Middle frontal gyrus (tissue), 1 donor: ENCODE results near the gene KLHDC7B.

Experiments used
- DNase-seq: peaks from one replicate; pipeline ENCODE4 v3.0.0-alpha.2; 2015; ENCODE audit warnings: low spot score; ENCODE audit errors: extremely low spot score

Gene KLHDC7B

DNA sequence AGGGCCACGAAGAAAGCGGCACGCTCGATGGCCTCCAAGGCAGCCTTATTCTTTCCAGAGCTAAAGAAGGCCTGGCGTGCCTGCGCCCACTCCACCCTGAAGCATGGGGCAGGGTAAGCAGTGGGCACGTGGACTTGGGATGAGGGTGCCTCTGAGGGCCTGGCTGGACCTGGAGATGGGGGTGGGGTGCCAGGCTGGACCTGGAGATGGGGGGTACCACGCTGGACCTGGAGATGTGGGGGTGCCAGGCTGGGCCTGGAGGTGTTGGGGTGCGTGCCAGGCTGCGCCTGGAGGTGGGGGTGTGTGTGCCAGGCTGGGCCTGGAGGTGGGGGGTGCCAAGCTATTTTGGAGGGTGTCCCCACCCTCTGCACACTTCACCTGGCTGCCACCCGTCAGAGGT, 27.3 kb downstream of the KLHDC7B start:
- no peak for DNase-seq

DNA sequence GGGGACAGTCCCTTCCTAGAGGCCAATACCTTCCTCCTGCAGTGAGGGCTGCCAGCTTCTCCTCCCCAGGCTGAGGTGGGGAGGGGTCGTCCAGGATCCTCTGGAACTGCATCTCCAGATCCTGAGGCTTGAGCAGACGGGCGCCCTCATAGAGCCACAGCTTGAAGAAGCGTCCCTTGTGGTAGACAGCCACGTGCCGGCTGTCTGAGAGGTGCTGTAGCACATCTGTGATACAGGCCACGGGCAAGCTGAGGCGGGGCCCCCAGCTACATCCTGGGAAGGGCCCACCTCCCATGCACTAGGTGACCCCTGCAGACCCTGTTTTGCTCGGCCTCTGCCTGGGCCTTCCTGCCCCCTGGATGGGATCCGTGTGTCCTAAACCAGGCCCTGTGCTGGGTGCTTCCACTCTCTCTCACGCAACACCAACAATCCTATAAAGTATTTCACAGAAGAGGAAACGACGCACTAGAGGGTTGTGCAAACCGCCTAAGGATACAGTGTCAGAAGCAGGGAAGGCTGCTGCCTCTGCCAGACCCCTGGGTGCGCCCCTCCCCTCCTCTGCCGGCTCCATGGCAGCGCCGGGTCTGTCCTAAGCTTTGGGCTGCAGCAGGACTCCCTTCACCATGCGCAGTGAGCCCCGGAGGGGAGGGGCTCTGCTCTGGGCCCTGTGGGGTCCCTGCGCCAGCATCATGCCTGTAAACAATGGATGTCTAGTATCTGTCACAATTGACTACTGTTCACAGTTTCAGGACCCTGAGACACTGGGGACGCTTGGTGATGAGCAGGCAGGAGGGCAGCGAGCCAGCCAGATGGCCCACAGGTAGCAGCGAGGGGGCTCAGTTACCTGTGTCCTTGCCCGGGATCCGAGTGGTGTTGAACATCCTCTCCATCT, 28.0 kb downstream of the KLHDC7B start:
- DNase-seq, result no peak

DNA sequence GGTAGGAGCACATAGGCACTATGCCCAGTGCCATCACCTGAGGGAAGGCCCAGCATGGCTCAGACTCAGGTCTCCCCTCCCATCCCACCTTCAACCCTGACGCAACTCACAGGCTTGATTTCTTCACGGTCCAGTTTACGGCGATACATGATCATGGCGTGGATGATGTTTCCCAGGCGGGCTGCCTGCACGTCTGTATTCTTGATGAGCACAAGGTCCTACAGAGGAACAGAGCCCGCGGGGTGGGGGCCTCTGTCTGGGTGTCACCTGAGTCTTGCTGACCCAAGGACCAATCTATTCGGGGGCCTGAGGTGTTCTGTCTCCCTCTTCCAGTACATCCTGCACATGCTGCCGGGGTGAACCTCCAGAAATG, 28.7 kb downstream of the KLHDC7B start:
- DNase-seq, result no peak

GRCh38 chr22:50575426-50575941, 29.8 kb downstream of the KLHDC7B start:
- no peak for DNase-seq

- DNase-seq, result no peak
These were observed 30.4 kb downstream of the KLHDC7B start for GRCh38 chr22:50576070-50576469.

DNA sequence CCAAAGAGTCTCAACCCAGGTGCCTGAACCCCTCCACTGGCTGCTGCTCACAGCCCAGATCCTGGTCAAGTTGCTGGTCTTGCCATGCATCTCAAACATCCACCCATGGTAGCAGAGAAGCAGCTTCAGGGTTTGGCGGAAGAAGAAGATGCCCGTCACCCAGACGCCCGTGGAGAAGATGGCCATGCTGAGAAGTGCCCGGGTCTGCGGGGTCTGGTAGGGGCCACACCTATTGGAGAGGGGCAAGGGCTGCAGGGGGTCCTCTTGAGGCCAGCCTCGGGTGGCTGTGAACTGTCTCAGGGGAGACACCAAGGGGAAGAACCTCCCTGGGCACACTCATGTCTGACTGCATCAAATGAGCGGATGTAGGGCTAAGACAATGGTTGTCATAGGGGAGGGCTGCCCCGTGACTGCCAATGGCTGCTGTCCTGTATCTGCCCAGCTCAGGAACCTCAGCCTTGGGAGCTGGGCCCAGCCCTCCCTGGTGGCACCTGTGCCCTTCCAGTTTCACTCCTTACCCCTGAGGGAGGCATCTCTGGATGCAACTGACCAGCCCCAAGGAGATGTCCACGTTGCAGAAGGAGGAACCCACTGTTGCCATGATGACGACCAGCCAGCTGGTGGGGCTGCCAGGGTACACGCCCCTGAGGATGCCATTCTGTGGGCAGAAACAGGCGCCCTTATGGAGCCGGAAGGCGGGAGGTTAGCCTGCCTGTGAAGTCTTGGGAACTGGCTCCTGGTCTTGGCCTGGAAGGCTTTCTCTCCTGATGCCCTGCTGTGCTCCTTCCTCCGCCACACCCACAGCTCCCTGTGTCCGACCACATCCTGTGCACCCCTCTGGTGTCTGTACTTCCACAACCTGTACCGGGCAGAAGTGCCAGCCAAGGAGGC, 31.4 kb downstream of the KLHDC7B start:
- DNase-seq, result no peak

- DNase-seq, result no peak
These were observed 31.9 kb downstream of the KLHDC7B start for GRCh38 chr22:50577697-50577986.

DNA sequence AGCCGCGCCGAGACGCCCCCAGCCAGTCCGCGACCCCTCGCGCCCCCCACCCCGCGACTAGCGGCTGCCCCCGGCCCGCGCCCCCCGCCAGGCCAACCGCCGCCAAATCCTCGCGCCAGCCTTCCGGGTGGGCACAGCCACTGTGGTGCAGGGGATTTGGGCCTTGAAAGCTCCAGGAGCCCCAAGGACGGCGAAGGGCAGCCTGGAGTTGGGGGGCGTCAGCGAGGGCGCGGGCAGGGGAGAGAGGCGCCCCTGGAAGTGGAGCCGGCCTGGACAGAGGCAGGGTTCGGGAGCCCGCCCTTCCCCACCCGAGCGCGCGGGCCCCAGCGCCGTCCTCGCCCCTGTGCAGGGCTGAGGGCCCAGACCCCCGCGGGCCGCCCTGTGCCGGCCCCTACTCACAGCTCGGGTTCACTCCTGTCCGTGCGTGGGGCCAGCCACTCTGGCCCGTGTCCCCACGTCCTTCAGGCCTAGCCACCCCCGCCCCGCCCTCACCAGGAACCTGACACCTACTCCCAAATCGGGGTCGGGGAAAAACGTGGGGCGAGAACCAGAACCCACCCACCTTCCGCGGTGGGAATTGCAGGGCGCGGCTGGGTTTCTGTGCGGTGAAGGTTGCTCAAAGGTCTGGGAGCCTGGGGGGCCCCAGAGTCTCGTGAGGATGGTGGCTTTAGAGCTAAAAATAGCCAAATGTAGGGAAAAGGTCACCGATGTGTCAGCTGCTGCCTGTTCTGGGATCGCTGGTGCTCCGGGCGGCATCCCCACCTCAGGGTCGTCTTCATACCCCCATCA, 32.5 kb downstream of the KLHDC7B start, which contains the start of gene CPT1B:
CPT1B (minus strand) TSS at position 441 of the 789 bp plus-strand sequence. CDS start 512 bp downstream, outside the sequence.
- DNase-seq, result no peak

DNA sequence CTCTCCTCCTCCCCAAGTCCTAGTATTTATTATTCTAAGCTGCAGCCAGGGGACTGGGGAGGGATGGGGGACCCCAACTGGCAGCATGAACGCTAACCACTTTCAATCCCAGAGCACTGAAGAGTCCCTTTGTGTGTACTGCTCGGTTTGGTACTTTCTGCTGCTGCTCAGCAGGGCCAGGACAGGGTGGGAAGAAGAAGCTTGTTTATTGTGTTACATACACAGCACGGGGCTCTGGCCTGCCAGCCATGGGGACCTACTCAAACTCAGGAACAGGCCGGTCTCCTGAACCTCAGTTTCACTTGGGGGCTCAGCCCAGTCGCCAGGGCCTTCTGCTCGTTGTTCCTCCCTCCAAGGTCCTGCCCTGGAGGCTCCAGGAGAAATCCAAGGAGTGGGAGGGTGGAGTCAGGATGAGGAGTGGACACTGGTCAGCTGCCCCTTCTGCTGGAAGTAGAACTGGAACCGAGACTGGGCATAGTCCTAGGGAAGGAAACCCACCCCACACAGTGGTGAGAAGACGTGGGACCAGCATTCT, 33.1 kb downstream of the KLHDC7B start:
- no peak for DNase-seq

DNA sequence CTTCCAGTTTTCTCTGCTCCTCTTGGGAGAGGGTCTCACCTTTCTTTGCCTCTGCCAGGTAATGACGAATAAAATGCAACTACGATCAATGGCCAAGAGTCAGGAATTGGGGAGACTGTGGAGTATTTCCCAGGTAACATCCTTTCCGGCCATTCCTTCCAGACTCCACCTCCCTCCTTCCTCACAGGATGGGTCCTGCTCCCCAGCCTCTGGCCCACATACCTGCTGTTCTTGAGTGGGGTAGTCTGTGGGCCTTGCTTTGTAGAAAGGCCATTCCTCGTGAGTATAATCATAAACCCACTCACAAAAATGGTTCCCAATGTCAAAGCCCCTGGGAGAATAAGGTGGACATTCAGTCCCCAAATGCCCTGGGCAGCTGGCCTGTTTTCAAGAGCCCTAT, 34.1 kb downstream of the KLHDC7B start:
- DNase-seq, result no peak

GRCh38 chr22:50581031-50581949, 35.6 kb downstream of the KLHDC7B start:
- no peak for DNase-seq

- no peak for DNase-seq
These were observed 36.3 kb downstream of the KLHDC7B start for GRCh38 chr22:50581950-50582492.

DNA sequence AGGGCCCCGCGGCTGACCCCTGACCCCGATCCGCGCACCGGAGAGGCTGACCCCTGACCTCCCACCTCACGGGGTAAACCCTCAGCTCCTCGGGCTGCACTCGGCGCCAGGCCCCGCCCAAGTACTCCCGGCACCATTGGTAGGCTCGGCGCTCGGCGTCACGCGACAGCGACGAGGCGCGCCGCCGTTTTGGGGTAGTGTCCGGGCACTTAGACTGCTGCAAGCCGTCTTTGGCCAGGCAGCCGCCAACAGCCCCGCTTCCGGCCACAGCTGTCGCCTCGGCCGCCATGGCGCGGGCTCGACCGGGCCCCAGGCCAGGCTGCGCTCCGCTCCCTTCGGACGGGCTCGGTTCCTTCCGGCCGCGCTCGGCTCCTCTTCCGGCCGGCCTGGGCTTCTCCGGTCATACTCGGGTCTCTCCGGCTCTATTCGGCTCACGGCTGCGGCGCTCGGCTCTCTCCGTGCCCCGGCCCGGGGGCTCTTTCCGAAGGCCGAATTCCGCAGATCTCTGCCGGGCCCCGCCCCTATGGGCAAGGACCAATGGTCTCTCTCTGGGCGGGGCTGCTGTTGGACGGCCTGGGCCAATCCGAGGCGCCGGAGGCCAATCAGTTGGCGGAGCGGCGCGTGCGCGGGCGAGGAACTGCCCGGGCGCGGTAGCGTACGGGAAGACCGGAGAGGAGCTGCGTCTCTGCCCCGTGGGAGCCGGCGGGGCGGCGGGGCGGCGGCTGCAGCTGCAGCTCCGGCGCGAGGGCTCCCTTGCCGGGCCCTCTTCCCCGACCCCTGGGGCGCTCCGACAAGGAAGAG, 37.0 kb downstream of the KLHDC7B start, which contains the start of gene CHKB:
CHKB (minus strand) TSS at position 357 of the 801 bp plus-strand sequence; CDS start at position 289, 68 bp downstream.
- DNase-seq, result peak; percentile 97

DNA sequence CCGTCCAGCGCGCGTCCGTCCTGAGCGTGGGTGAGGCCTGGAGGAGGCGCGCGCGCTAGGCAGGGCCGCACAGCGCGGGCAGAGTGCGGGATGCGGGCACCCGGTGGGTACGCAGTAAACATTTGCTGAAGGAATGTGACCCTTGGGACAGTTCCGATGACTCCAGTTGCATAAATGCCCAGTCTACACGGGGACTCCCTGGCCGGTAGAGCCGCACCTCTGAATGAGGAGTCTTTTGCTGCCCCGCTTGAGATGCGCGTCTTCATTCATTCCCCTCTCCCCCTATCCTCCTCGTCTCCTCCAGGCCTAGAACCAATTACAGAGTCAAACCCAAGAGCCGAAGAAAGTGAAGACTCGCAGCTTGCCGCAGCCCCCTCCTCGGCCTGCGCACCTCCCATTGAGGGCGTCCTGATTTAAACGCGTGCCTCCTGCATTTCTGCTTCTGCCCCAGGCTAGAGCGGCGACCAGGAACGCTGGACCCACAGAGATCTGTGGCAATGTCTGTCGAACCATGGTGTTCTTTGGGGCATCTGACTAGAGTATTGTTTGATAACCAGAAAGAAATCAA, 37.7 kb downstream of the KLHDC7B start:
- no peak for DNase-seq

- no peak for DNase-seq
These were observed 38.7 kb downstream of the KLHDC7B start for GRCh38 chr22:50584106-50585096.

- no peak for DNase-seq
These were observed 39.5 kb downstream of the KLHDC7B start for GRCh38 chr22:50585238-50585637.

- no peak for DNase-seq
These were observed 40.1 kb downstream of the KLHDC7B start for GRCh38 chr22:50585781-50586180.
